A673 (cell line): Measurements from ENCODE around the gene CTIF.

Experiments used
- EZH2 ChIP-seq: fragments of 200-600 bp; sonication (generic); IDR thresholded peaks from 2 replicates; pipeline ENCODE4 v1.6.1; 2017; ENCODE audit warnings: borderline replicate concordance, low read depth, mild to moderate bottlenecking, mixed read lengths, antibody characterized with exemption, low read length; ENCODE audit not compliant: poor library complexity, severe bottlenecking
- TF ChIP-seq, protein P1 (sequence below): fragments of 300-800, 200-600 bp; sonication (generic); conservative IDR thresholded peaks from 2 replicates; pipeline ENCODE4 v1.5.1; 2017; ENCODE audit warnings: low read depth, mild to moderate bottlenecking, antibody characterized with exemption, low read length, moderate library complexity, mixed read lengths

DNA sequence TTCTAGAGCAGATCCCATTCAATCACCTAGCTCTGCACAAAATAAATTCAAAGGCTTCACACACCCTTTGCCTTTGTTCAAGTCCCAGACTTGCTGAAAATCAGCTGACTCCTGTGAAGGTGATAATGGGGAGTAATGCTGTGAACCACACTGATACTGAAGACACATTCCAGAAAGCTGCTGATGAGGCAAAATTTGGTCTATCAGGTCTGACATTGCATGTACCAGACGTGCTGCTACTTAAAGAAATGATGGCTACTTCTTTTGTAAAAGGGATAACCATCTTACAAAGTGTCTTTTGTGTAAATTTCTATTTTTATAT is 7.8 kb upstream of the CTIF start:
- TF ChIP-seq, protein P1, sequence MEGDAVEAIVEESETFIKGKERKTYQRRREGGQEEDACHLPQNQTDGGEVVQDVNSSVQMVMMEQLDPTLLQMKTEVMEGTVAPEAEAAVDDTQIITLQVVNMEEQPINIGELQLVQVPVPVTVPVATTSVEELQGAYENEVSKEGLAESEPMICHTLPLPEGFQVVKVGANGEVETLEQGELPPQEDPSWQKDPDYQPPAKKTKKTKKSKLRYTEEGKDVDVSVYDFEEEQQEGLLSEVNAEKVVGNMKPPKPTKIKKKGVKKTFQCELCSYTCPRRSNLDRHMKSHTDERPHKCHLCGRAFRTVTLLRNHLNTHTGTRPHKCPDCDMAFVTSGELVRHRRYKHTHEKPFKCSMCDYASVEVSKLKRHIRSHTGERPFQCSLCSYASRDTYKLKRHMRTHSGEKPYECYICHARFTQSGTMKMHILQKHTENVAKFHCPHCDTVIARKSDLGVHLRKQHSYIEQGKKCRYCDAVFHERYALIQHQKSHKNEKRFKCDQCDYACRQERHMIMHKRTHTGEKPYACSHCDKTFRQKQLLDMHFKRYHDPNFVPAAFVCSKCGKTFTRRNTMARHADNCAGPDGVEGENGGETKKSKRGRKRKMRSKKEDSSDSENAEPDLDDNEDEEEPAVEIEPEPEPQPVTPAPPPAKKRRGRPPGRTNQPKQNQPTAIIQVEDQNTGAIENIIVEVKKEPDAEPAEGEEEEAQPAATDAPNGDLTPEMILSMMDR: no peak
- no peak for TF ChIP-seq EZH2
